Hematopoietic multipotent progenitor cell (in vitro differentiated cells): ENCODE measurements around the gene FNBP1L. TPM values are rescaled to one million over a fixed set of nuclear protein-coding genes. Genes with fewer than 3 reads are reported as not detected.

Experiments used
- DNase-seq, 3 donors: peaks; one replicate each; pipeline ENCODE4 v3.0.0-alpha.2; 2011 to 2015; ENCODE audit warnings: low read depth in 2 of 3, low spot score in 2 of 3
- total RNA-seq: library from RNA; depleted of rRNA; stranded (reverse); fragments of >200 nt; gene quantifications from one replicate; pipeline ENCODE4 v1.2.3, GENCODE V29; 2012

FNBP1L gene
- total RNA-seq, 1 donor, result 6.5 TPM

- no peak for DNase-seq
Measured at GRCh38 chr1:93522721-93523120, 74.8 kb downstream of the FNBP1L start.

DNA sequence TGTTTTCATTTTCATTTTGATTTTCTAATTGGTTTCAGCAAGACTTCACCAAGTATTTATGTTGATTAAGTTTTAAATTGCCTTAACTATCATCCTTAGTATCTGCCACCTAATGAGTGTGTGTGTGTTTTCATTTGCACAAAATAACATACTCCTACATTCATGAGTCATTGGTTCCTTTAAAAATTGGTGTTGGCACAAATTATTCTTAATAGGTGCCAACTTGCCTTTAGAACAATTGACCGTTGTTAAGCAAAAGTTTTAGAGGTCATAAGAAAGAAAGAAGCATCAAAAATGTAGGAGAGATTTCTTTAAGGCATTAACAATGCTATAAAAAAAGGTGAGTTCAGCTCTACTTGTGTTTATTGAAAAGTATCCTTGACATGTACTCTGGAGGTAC, 77.5 kb downstream of the FNBP1L start:
- DNase-seq, result no peak

GRCh38 chr1:93526431-93526830, 78.5 kb downstream of the FNBP1L start:
- no peak for DNase-seq

- DNase-seq, result peak in 1 of 3 donors; percentile 48
Measured at GRCh38 chr1:93528412-93528811, 80.5 kb downstream of the FNBP1L start.

GRCh38 chr1:93531193-93531592, 83.3 kb downstream of the FNBP1L start:
- no peak for DNase-seq

DNA sequence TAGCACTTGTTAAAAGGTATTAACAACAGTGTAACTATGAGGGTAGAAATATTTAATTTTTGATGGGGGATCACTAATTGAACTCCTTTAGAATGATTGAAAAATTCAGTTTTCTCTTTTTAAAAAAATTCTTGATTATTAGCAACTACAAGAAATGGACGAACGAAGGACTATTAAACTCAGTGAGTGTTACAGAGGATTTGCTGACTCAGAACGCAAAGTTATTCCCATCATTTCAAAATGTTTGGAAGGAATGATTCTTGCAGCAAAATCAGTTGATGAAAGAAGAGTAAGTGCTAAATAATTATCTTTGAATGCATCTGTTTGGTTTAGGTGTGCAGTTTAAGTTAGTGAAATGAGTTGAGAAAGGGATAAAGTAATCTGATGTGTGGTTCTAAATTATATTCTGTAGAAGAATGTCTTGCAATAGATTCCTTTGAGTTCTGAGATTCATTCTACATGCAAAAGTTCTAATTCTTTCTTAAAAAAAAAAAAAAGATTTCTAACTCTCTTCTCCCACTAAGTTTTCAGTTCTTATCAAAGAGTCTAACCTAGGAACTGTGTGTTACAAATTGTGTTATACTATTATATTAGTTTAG, 85.0 kb downstream of the FNBP1L start:
- no peak for DNase-seq

- no peak for DNase-seq
Measured at GRCh38 chr1:93533677-93534076, 85.8 kb downstream of the FNBP1L start.

DNA sequence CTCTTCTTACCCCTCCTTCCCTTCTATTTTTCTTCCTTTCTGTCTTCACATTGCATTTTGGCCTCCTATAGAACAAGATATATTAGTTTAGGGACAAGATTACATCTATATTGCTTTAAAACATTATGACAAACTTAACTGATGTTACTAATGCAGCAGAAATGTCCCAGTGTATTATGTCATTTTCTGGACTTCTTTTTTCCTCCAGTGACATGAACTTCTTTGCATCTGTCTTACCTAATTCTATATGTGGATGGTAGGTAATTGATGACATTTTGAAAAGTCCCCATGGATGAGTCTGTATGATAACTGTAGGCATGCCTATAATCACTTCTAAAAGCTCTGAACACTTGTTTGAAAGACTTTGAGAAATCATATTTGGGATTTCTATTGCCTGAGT, 89.5 kb downstream of the FNBP1L start:
- DNase-seq, result no peak

DNA sequence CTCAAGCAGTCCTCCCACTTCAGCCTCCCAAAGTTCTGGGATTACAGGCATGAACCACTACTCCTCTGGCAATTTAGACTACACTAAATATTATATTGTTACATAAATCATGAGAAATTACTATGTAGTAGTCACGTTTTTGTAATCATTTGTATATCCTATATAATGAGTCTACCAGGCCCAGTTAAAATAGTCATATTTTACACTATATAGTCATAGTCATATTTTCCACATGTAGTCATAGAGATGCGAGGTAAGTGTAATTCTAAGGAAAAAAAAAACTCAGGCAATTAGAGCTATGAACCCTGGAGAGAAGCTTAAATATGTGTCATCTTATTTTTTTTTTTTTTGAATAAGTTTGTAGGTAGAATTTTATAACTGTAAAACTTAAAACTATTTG, 90.0 kb downstream of the FNBP1L start:
- no peak for DNase-seq

GRCh38 chr1:93541045-93541444, 93.1 kb downstream of the FNBP1L start:
- DNase-seq, result no peak

- DNase-seq, result no peak
Measured at GRCh38 chr1:93542398-93542797, 94.5 kb downstream of the FNBP1L start.

DNA sequence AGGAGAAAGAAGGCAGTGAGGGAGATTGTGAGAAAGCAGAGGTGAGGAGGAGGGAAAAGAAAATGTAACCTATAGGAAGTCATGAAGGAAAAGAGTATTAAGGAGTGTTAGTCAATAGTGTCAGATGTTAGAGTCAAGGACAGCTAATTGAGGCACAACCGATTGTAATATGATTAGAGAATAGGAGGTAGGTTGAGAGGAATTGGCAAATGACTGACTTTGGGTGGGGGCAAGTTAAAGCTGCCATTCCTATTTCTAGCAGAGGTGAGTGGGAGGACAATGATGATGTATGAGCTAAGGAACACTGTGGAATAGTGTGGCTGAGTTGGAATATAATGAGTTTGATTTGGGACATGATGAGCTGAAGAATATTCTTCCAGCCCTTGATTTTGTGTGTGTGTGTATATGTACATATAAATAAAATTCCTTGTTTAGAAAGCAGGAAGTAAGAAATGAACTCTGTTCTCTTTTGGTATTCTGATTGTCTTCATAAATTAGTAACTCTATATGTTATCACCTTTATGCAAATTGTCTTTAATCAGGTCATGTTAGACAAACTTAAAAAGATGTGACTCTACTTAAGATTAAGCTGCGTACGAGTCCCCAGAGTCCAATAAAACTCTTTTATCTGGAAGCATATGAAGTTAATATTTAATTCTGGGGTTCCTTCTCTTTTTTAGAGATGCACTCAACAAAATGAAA, 98.4 kb downstream of the FNBP1L start:
- no peak for DNase-seq

- DNase-seq, result no peak
Measured at GRCh38 chr1:93549131-93549530, 101.2 kb downstream of the FNBP1L start.

GRCh38 chr1:93549811-93550210, 101.9 kb downstream of the FNBP1L start:
- DNase-seq, result peak in 1 of 3 donors; percentile 26

DNA sequence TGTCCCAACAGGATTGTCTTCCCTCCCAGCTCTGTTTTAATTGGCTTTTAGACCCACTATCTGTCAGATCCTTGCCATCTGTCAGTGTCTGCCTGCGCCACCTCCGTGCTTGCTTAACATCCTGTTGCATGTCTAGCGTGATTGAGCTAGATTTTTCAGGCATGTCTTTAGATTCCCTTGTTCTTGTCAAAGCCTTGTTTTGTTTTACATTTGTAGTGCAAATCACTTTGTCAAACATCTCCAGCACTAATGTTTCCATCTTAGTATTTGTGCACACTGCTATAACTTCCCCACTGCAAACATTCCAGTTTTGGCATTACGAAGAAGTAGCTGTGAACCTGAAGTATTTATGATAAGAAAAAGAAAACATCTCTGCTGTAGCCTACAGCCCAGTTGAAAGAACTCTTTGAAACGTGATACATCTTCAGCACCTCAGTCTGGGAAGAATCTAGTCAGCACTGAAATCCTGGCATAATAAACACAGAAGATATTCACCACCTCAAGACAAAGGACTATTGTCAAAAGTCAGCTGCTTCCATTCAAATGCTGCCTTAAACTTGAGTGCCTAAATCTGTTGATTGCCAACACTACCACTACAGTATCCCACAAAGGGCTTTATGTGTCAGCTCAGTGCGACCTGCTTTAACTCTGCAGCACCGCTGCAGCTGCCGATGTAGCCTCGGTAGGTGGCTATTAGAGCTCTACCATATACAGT, 105.0 kb downstream of the FNBP1L start:
- peak in 1 of 3 donors; percentile 44 for DNase-seq

DNA sequence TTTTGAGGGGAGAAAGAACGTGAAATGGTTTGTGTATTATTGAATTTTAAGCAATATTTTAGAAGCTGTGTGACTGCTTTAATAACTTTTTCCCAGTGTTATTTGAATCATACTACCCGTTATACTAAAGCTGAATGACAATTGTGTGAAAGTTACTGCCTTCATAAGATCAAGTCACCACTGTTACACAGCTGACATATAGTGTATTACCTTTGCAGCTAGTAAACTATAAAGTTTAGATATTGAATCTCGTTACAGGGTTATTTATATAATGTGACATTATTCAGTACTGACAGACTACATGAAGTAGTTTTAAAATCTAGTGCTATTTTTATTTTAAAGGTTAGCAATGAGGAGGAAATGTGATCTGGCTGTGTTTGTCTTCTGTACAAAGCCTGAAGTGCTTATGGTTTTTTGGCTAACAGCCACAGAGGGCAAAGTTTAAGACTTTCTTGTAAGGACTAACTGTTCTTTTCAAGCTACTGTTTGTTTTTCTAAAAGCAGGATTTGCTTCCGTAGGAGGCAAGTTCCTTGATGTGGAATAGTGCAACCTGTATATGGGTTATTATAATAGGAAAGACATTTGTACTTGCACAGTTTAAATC, 106.1 kb downstream of the FNBP1L start:
- DNase-seq, result peak in 1 of 3 donors; percentile 16

GRCh38 chr1:93554883-93555872, 107.3 kb downstream of the FNBP1L start:
- peak in 1 of 3 donors; percentile 21 for DNase-seq

DNA sequence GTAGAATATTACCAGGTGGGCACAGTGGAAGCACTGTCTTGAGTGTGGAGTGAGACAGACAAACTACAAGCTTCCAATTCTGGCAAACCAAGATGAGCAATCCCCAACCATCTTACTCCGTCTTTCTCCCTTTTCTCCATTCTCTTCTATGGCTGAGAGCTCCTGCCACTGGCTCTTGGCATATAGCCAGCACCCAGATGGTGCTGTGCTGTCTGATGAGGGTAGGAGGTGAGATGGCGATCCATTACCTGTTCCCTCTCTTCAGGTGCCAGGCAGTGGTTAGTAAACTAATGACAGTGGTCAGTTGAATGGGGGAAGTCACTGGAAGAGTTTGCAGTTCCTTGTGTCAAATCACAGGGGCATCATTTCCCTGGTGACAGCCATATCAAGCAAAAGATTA, 108.4 kb downstream of the FNBP1L start:
- DNase-seq, result no peak

DNA sequence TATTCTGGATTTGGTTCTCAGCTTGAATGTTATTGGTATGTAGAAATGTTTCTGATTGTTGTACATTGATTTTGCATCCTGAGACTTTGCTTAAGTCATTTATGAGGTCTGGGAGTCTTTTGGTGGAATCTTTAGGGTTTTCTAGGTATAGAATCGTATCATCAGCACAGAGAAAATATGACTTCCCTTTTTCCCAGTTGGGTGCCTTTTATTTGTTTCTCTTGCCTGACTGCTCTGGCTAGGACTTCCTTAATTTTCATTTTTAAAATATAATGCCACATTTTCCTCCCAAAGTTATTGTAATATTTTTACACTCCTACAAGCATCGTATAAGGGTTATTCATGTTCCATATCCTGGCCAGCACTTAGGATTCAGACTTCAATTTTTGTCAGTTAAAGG, 111.1 kb downstream of the FNBP1L start:
- peak in 1 of 3 donors; percentile 30 for DNase-seq

DNA sequence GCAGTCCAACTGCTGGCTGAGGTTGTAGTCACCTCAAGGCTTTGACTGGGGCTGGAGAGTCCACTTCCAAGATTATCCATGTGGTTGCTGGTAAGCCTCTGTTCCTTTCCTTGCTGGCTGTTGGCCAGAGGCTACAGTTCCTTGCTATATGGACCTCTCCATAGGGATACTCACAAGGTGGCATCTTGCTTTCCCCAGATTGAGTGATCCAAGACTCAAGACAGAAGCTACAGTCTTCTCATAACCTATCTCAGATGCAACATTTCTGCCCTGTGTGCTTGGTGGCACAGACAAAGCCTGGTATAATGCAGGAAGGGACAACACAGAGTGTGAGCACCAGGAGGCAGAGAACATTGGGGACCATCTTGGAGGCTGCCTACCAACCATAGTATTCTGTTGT, 111.8 kb downstream of the FNBP1L start:
- DNase-seq, result no peak
